GM03348 (cell line): Measurements from ENCODE around the gene C1QTNF3.
"Not testable (repeated sequence)": the region's sequence is repeated elsewhere in the genome, so short reads cannot be mapped to it uniquely, and the experiment has no call there.

ENCODE experiments used
- DNase-seq: peaks from one replicate; pipeline ENCODE4 v3.0.0; 2012; ENCODE audit warnings: low spot score

The C1QTNF3 gene

DNA sequence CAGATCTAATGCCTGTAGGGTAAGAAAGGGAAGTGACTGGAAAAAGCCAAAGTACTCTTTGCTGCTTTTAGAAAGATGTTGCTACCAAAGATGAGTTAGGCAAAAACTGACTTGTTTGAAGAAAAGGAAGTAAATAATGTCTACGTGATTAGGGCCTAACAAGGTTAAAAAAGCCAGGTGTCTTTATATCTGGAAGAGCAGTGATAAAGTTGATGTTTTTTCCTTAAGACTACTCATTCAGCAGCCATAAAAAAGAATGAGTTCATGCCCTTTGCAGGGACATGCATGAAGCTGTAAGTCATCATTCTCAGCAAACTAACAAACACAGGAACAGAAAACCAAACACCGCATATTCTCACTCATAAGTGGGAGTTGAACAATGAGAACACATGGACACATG, 21.7 kb downstream of the C1QTNF3 start:
- no peak for DNase-seq

DNA sequence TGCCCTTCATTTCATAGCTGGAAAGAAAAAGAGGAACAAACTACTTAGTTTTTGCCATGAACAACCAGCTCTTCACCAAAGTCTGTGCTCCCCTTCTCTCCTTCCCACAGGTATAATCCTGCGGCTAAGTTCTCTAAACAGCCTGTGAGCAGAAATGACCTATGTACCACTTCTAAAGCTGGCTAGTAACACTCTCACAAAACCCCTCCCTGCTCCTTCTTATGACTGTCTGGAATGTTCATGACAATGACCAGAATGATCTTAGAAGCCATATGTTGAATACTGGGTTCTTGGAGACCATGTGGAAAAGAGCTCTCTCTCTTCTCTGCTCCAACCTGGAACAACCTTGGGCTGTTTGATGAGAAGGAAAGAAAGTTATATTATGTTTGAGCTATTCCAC, 22.3 kb downstream of the C1QTNF3 start:
- no peak for DNase-seq

DNA sequence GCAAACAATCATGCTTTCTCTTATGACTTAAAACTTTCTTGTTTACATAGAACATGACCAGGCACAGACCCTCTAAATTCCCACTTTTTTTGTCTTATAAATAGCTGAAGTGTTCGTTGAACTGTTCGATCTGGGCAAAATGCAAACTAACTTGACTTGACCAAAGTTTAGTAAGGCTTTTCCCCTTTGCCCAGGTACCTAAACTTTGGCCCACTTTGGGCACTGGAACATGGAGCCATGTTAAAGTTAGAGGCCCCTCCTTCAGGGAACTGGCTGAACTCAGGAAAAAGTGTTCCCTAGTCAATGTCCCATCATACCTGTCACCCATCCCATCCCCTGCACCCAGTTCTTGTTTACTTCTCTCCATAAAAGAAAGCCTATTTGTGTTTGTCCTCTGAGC, 25.8 kb downstream of the C1QTNF3 start:
- no peak for DNase-seq

DNA sequence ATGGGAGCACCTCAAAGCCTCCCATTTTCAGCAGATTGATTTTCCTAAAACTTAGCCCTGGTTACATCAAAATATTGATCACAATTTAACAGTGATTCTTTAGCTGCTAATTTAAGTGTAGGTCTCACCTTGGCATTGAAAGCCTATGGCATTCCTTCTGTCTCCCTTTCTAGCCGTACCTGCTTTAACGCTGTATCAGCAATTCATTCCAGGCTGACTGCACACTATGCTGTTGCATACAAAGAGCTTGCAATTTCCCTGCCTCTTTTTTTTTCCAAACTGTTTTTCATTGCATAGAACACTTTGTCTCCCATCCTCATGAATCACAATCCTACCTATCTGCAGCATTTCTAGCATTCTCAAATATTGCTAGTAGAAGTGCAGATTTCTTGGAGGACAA, 26.3 kb downstream of the C1QTNF3 start:
- DNase-seq: no peak

DNA sequence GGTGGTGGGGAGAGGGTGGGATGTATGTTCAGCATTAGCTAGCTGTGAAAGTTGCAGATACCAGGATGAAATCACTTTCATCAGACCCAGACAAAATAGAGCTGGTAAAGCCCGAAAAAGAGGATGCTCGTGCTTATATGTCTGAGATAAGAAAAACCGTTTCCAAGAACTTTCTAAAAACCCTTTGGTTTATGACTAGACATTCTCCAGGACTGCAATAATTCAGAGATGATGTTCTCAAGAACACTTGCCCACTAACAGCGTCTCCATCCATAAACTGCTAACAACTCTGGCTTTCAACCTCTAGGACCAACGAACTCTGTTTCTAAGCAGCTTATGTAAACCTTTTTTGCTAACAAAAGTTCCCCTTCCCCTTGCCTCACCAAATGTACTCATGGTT, 26.8 kb downstream of the C1QTNF3 start:
- no peak for DNase-seq

DNA sequence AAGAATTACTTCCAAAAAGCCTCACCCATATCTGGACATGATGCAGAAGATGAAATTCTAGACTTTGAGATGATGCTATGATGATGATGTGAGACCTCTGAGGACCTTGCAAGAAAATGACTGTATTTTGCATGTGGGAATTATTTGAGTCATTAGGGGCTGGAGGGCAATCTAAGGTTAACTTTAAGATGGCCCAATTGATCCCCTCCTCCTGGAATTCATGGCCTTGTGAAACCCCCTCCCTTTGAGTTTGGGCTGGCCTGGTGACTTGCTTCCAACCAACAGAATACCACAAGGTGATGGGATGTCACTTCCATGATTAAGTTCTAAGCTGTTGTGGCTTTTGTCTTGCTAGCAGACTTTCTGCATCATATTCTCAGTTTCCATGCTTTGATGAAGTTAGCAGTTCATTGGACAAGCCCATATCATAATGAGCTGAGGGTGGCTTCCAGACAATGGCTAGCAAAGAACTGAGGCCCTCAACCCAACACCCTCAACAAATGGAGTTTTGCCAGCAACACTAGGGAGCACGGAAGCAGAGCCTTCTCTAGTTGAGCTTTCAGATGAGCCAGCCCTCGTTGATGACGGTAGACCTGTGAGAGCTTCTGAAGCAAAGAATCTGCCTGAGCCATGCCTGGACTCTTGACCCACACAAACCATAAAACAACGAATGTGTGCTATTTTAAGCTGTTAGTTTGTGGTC, 27.7 kb downstream of the C1QTNF3 start:
- DNase-seq: no peak

DNA sequence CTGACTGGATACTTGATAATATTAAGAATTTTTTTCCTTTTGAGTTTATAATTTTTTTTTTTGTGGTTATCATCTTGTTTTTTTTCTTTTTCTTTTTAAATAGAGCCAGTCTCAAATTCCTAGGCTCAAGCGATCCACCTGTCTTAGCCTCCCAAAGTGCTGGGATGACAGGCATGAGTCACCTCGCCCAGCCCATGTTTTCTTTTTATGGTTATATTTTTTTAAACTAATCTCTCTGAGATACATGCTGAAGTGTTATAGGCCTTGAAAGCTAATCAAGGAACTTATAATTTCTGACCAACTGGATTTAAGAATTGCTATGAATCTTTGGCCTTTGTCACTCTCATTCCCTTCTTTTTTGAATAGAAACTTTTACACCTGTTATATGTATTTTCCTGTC, 28.4 kb downstream of the C1QTNF3 start:
- DNase-seq: no peak

DNA sequence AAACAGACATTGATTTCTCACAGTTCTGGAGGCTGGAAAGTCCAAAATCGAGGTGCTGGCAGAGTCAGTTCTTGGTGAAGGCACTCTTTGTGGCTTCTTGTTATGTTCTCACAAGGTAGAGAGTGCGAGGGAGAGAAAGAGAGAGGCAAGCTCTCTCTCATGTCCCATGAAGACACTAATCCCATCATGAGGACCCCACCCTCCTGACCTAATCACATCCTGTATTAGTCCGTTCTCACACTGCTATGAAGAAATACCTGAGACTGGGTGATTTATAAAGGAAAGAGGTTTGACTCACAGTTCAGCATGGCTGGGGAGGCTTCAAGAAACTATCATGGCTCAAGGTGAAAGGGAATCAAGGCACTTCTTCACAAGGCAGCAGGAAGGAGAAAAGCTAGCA, 29.5 kb downstream of the C1QTNF3 start:
- DNase-seq: no peak

DNA sequence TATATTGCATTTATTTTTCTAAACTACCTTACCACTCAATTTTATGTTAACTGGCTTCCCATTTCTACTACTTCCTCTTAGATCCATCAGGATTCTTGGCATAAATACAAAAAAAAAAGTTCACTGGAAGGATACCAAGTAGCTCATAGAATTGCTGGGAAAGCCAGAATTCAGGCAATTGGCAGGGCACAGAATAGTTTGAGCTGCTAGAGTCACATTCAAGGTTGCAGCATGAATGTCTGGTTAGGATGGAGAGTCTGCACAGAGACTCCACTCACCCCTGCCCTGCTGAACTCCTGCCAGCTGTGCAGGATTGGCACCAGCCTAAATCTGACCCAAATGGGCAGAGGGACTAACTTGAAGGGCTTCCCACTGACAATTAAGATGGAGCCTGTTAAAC, 30.2 kb downstream of the C1QTNF3 start:
- peak; percentile 29 for DNase-seq

DNA sequence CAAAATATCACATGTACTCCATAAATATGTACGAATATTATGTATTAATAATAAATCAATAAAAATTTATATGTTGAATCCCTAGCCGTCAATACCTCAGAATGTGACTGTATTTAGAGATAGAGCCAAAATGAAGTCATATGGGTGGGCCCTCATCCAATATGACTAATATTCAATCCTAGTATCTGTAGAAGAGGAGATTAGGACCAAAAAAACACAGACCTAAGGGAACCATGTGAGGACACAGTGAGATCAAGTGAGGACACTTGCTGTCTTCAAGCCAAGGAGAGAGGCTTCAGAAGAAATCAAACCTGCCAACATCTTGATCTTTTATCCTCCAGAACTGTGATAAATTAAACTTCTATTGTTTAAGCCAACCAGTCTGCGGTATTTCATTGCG, 31.5 kb downstream of the C1QTNF3 start:
- peak; percentile 13 for DNase-seq

DNA sequence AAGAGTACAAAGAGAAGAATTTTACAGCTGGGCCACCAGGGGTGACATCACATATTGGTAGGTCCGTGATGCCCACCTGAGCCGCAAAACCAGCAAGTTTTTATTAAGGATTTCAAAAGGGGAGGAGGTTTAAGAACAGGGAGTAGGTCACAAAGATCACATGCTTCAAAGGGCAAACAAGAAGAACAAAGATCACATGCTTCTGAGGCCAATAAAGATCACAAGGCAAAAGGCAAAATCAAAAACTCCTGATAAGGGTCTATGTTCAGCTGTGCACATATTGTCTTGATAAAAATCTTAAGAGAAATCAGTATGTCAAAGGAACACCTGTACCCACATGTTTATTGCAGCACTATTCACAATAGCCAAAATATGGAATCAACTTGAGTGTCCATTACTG, 32.9 kb downstream of the C1QTNF3 start:
- not testable (repeated sequence) for DNase-seq

DNA sequence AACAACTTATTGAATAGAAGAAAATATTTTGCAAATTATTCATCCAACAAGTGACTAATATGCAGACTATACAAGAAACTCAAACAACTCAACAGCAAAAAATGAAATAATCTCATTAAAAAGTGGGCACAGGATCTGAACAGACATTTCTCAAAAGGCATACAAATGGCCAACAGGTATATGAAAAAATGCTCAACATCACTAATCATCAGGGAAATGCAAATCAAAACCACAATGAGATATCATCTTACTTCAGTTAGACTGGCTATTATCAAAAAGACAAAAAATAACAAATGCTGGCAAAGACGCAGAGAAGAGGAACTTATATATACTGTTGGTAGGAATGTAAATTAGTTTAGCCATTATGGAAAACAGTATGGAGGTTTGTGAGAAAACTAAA, 33.4 kb downstream of the C1QTNF3 start:
- DNase-seq: no peak

DNA sequence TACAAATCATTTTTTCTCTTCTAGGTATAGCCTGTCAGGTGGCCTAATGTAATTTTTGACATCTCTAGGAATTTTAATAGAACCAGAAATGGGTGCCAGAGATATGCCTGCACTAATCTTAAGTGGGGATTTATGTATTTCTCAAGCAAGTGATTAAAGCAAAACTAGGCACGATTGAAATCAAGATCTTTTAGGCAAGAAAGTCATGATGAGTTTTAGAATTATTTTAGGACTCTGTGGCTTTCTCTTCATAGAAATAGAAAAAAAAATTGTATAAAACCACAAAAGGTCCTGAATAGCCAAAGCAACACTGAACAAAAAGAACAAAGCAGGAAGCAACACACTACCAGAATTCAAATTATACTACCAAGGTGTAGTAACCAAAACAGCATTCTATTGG, 34.2 kb downstream of the C1QTNF3 start:
- DNase-seq: no peak

DNA sequence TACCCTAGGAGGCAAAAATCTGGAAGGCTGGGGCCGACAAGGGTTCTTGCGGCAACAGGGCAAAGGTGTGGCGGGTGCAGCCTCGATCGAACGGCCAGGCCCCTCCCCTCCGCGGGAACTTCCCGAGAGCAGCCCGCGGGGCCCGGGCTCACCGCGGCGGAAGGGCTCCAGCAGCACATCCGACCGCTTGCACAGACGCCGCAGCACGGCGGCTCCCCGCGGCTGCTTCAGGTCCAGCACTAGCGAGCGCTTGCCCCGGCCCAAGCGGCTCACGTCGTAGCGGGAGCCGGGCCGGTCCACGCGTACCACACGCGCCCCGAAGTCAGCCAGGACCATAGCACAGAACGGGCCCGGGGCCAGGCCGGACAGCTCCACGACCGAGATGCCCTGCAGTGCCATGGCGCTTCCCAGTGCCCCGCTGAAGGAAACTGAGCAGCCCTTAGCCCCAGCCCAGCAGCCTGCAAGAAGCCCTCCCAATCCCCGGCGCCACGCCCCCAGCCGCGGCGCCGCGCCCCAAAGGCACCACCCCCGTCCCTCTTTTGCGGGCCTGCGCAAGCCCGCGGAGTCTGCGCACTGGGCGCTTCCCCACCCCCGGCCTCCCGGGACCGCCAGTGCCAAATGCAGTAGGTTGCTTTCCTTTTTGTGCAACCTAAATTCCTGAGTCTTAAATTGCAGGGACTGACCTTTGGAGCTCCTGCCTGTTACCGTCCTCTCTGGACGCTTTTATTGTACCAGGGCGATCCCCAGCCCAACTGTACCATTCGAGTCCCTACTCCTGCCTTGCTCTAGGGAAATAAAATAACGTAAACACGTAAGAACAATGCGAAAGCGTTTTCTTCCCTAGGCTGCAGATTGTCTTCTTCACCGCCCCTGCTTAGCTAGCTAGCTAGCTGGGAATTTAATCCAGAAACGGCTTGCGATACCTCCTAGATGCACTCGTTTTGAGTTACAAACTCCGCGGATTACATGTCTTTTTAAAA, 35.1 kb downstream of the C1QTNF3 start, which contains the start of gene AMACR:
Gene AMACR (minus strand): TSS at position 430 of the 980 bp plus-strand sequence. CDS start 31 bp downstream, at position 399.
- DNase-seq: peak; percentile 99

DNA sequence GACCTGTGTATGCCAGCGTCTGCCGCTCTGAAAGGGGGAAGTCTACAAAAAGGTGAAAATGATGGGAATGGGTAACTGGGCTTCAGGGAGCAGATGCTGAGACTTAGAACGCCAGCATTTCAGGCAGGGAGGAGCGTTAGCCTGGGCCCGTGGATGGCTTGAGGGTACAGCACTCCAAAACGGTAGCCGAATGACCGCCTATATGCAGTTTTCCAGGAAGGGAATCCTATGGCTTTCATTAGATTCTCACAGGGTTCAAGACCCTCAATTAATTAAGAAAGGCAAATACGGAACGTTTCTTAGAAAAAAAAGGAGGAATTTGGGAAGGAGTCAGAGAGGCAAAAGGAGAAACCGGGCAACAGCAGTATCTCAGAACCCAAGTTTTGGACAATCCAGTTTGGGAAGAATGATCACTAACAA, 35.8 kb downstream of the C1QTNF3 start:
- peak; percentile 51 for DNase-seq

DNA sequence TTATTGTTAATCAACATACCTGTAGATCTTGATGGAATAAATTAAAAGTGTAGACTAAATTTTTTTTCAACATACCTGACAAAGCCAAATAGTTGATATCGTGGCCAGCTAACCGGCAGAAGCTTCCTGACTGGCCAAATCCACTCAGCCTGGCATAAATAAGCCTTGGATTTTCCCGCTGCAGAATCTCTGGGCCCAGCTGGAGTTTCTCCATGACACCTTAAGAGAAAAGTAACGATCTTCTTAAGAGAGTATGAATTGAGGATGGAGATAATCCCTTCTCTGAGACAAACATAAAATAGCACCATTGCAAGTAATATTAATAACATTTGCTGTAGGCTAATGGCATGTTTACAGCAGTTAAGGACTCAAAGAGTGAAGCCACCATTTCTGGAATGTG, 37.3 kb downstream of the C1QTNF3 start:
- no peak for DNase-seq

DNA sequence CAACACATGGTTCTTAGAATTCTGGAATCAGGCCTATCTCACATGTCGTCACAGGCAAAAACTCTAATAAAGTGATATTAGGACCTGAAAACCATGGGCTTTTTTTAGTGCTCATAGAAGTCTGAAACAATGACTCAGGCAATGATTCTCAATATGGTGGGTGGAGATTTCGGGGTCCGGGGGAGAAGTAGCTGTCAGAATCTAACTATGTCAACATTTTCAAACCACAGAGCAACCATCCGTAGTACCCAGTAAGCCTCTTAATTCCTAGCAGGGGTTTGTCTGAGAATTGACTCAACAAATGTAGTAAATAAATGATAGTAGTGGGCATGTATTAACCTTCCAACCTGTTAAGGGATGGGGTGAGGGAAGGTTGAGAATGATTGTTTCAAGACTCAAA, 37.8 kb downstream of the C1QTNF3 start:
- no peak for DNase-seq

DNA sequence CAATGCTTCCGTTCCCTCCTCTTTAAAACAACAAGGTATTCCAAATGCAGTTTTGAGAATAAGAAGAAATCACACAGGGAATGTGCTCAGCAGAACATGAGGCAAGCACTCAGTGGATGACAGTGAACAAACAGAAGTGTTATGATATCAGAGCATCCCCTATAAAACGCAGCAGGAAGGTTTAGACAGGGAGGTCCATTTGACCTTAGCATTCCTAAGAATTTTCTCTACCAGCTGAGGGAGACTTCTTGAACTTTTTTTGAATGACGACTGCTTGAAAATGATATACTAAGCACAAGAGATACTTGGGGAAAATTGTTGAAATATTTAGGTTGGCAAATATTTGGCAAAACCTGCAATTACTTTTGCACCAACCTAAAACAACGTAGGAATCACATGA, 39.1 kb downstream of the C1QTNF3 start:
- DNase-seq: no peak

DNA sequence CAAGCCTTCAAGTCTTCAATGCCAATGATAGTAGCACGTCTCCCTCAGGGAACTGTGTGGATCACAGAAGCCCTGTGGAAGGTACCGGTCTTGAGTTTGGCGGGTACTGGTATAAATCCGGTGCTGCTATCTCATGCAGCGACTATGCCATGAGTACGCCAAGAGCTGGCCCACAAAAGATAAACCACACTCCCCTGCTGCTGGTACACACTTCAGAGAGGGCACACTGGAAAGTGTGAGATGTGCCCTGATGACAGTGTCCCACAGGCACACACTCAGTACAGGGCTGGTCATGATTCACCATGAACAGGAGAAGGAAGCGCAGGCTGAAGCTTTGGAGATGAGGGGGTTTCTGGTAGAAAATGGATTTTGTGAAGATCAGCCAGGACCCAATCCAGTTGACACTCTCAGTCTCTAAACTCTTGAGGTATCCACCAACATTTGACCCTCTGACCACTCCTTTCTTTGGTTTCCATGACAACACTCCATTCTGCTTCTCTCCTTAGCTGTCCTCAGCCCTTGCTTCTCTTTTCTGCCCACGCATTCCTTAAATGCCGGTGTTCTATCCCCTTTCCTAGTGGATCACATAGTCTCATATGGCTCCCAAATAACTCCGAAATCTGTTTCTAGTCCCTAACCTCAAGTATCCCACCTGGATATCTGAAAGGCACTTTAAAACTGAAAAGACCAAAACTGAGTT, 40.2 kb downstream of the C1QTNF3 start:
- DNase-seq: no peak

DNA sequence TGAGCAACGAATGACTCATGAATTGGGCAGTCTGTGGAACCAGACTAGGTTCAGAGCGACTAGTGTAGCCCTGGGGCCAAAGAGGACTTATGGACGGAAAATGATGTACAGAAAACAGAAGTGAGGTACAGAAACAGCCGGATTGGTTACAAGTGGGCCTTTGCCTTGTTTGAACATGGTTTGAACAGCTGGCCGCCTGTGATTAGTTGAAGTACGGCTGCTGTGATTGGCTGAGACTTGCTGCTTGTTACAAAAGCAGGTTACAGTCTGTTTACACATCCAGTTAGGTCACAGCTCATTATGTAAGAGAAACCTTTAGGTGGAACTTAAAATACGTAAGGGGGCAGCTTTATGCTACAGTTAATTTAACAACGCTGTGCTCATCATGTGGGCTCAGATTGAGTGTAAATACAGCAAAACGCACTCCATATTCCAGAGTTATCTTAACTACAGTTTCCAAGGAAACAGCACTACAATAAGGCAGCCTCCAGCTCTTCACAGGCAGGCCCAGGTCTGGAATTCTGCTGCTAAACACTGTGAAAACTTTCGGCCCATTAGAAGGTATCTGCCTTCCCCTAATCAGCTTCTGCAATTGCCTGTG, 41.7 kb downstream of the C1QTNF3 start:
- DNase-seq: no peak

DNA sequence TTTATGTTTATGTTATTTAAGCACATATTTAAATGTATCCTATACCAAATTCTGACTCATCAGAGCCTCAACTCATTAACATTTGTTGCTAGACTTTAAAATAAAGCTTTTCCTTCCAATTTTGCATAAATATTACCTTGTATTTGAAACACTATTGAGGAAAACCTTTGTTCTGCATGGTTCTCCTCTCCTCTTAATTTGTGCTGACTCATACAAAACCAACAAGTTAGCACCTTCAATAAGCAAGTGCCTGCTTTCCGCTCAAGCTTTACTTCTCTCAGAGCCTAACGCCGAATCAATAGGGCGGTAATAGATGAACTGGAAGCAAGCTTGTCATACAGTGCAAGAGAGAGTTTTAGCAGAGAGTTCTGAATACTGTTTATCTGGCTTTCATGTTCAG, 43.0 kb downstream of the C1QTNF3 start:
- no peak for DNase-seq

DNA sequence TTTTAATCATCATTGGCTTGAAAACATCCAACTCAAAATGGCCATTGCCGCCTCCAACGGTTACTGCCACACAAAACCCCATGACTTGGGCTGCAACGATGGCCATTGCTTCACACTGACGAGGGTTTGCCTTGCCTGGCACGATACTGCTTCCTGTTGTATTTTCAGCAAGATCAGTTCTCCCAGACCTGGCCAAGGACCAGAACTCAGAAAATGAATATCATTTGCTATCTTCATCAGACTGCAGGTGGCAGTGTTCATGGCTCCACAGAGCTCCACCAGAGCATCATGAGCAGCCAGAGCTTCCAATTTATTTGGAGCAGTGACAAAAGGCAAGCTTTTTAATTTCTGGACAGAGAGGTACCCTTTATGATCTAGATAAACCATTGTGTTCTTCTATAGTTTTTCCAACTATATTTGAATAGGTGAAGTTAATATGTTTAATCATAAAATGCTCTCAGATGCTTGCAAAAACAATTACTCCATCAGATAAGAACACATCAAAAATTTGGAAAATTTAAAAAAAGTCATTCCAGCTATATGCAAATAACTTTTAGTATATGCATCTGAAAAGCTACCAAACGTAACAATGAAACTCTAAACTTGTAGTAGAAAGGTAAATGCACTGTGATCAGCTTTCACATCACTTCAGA, 45.6 kb downstream of the C1QTNF3 start:
- DNase-seq: peak; percentile 80
